H1 (cell line): ENCODE results near the gene NPHP4.

Experiments used
- ASH2L ChIP-seq: fragments of 200-600, 300-600 bp; sonication (generic); IDR thresholded peaks from one replicate; pipeline ENCODE4 v1.7.1; 2017; ENCODE audit warnings: low read length
- CTCF ChIP-seq, 3 experiments: IDR thresholded peaks; 1 replicate in 2 of 3; 2 replicates in 1 of 3; pipeline versions ENCODE4 v1.5.1 to v1.6.1; 2011; ENCODE audit warnings: low read length in 3 of 3, mild to moderate bottlenecking in 3 of 3, inconsistent platforms in 2 of 3, low read depth in 1 of 3, moderate library complexity in 1 of 3; ENCODE audit not compliant: insufficient read depth in 1 of 3; ENCODE audit errors: control extremely low read depth in 1 of 3
- EGR1 ChIP-seq: IDR thresholded peaks from 2 replicates; pipeline ENCODE4 v1.6.1; 2011; ENCODE audit warnings: low read depth, low read length, borderline replicate concordance
- EP300 ChIP-seq, 2 experiments: IDR thresholded peaks; 1 replicate in 1 of 2; 2 replicates in 1 of 2; pipeline ENCODE4 v1.6.1; 2011 to 2012; ENCODE audit warnings: low read depth in 2 of 2, low read length in 2 of 2, mild to moderate bottlenecking in 2 of 2, borderline replicate concordance in 1 of 2, inconsistent platforms in 1 of 2, moderate library complexity in 1 of 2
- EZH2 ChIP-seq: fragments of 200-600 bp; sonication (generic); IDR thresholded peaks from 2 replicates; pipeline ENCODE4 v1.7.1; 2012; ENCODE audit warnings: low read depth, mild to moderate bottlenecking, moderate library complexity, low read length, inconsistent platforms; ENCODE audit not compliant: severe bottlenecking
- JUN ChIP-seq: IDR thresholded peaks from 2 replicates; pipeline ENCODE4 v1.6.1; 2011; ENCODE audit warnings: low read depth, mild to moderate bottlenecking, improper control_type of control experiment, low read length
- KDM1A ChIP-seq: fragments of 200-600, 300-600 bp; sonication (generic); IDR thresholded peaks from 2 replicates; pipeline ENCODE4 v1.7.1; 2016; ENCODE audit warnings: mild to moderate bottlenecking, low read length, borderline replicate concordance
- MAX ChIP-seq: IDR thresholded peaks from 2 replicates; pipeline ENCODE4 v1.6.1; 2012; ENCODE audit warnings: inconsistent platforms
- NANOG ChIP-seq: IDR thresholded peaks from 2 replicates; pipeline ENCODE4 v1.6.1; 2011; ENCODE audit warnings: low read length, low read depth, mild to moderate bottlenecking, inconsistent platforms; ENCODE audit not compliant: insufficient read depth, poor library complexity, severe bottlenecking
- POLR2A ChIP-seq, 2 experiments: IDR thresholded peaks; 1 replicate in 1 of 2; 2 replicates in 1 of 2; pipeline ENCODE4 v1.6.1; 2011; ENCODE audit warnings: low read depth in 2 of 2, low read length in 2 of 2, mild to moderate bottlenecking in 2 of 2; ENCODE audit errors: control extremely low read depth in 1 of 2
- POLR2AphosphoS5 ChIP-seq: IDR thresholded peaks from 2 replicates; pipeline ENCODE4 v1.6.1; 2011; ENCODE audit warnings: low read depth, low read length
- RAD21 ChIP-seq, 2 experiments: IDR thresholded peaks in 1 of 2; conservative IDR thresholded peaks in 1 of 2; 2 replicates each; pipeline ENCODE4 v1.6.1; 2011; ENCODE audit warnings: low read depth in 2 of 2, low read length in 2 of 2, improper control_type of control experiment in 1 of 2, inconsistent platforms in 1 of 2, mild to moderate bottlenecking in 1 of 2, moderate library complexity in 1 of 2
- YY1 ChIP-seq: IDR thresholded peaks from 2 replicates; pipeline ENCODE4 v1.6.1; 2011; ENCODE audit warnings: low read depth, mild to moderate bottlenecking, low read length

GRCh38 chr1:5914676-5915365 lies 77.4 kb downstream of the NPHP4 start:
- no peak for TF ChIP-seq POLR2AphosphoS5
- no peak for TF ChIP-seq CTCF (IDR thresholded peaks at IDR 0.05; ENCODE audit: control extremely low read depth in 1 of 3, insufficient read depth in 1 of 3, low read depth in 1 of 3, low read length in 3 of 3)
- no peak for TF ChIP-seq YY1
- TF ChIP-seq JUN = no peak
- no peak for TF ChIP-seq KDM1A
- no peak for TF ChIP-seq NANOG
- TF ChIP-seq POLR2A (IDR thresholded peaks at IDR 0.05; ENCODE audit: control extremely low read depth in 1 of 2, low read depth in 2 of 2, low read length in 2 of 2) = no peak
- no peak for TF ChIP-seq EZH2
- TF ChIP-seq ASH2L = no peak
- TF ChIP-seq EGR1 = no peak
- no peak for TF ChIP-seq EP300 (IDR thresholded peaks at IDR 0.05; ENCODE audit: borderline replicate concordance in 1 of 2, low read depth in 2 of 2, low read length in 2 of 2)
- no peak for TF ChIP-seq MAX
- no peak for TF ChIP-seq RAD21 (IDR thresholded peaks at IDR 0.05 in 1 of 2, conservative IDR thresholded peaks at IDR 0.05 in 1 of 2; ENCODE audit: low read depth in 2 of 2, low read length in 2 of 2)
